Stimulated activated CD4-positive, alpha-beta T cell treated with anti-CD3 and anti-CD28 coated beads, Interleukin-4, amount 100 ng/mL, for 24 hours (primary cell): ENCODE results near the gene HSFX3.
A peak's percentile ranks its signal among the peaks of the same experiment; 100 is the strongest.
"Not testable (repeated sequence)": the region's sequence is repeated elsewhere in the genome, so short reads cannot be mapped to it uniquely, and the experiment has no call there.

Experiments used
- DNase-seq: peaks from one replicate; pipeline ENCODE4 v3.0.0-alpha.2; 2020

The HSFX3 gene

DNA sequence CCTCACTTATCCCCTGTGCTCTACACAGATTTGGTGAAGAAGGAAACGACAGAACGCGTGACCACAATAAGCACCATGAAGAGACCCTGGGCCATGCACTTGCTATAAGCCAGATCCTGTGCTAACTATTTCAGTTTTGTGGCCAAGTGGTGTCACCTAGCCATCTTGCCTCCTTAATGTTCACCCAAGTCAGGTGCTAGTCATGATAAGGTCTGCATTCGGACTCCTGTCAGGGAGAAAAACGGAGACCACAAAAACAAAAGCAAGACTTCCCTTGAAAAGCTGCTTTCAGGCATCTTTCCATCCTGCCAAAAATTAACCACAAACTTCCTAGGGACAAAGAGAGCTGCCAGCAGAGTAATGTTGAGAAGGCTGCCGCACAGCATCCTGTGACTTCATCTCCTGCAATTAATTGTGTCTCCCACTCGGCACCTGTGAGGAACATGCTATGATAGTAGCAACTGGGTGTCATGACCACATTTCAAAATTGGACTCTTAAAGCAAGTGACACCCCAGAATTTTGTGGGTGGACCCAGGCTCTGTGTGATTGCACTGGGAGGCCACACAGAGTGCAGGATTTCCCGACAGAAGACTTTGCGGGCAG is 35.8 kb downstream of the HSFX3 start:
- DNase-seq = no peak

DNA sequence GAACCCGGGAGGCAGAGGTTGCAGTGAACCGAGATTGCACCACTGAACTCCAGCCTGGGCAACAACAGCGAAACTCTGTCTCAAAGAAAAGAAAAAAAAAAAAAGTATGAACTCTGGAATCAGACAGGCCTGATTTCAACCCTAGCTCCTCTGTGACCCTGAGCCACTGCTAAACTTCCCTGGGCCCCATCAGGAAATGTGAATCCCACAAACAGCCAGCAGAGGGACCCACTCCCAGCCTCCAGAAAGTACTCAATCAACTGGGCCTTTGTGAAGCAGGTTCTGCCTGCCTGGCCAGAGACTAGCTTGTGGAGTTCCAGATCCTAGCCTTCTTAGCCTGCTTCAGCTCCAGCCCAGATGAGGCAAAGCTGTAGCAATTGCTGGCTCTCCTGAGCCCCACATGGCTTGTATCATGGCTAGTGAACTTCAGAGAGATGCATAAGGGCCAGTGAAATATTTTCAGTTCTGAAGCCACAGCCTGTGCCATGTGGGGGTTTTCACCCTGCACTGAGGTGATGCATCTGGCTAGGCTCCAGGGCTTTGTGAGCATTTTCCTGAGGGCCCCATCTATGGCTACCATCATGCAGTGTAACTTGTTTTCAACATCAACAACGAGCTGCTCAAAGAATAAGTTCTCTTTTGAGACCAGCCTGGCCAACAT is 37.4 kb downstream of the HSFX3 start:
- peak; percentile 61 for DNase-seq

DNA sequence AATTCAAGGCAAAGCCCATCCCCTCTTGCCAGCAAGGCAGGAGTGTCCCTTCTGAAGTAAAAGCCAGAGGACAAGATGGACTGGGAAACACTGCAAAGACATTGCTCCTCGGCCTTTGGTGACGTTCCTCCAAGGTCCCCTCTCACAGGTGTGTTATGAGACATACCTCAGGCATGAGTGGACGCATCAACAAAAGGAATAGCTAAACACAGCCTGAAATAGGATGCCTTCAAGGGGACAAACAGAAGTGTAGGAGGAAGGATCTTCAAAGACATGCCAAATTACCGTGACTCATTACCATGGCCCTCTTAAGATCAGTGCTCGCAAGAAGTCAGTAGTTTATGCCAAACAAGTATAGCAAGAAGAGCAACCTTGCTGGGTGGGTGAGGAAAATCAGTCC is 38.6 kb downstream of the HSFX3 start:
- DNase-seq = no peak

DNA sequence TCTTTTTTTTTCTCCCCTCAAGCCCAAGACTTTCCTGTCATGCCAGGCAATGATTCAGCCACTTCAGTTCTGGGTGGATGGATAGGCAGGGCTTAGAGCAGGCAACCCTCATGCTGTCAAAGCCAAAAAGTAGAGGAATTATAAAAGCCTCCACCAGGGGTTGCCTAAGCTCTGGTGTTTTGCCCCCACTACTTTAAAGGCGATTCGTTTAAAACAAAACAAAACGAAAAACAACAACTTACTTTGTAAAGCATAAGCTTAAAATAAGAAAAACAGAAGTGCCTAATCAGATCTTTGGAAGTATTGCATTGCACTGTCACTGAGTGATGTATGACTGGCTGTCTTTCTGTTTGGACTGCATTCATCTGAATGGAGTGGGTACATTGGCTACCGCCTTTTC is 39.3 kb downstream of the HSFX3 start:
- DNase-seq = no peak

DNA sequence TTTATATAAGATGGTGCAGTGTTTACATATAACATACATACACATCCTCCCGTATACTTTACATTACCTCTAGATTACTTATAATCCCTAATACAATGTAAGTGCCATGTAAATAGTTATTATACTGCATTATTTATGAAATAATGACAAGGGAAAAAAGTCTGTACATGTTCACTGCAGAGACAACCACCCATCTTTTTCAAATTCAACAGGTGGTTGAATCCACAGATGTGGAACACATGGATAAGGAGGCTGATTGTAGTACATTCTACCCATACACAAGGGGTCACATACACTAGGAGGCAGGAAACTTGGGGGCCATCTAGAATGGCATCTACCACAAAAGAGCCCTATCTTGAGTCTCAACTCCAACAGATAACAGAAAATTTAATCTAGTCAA is 41.3 kb downstream of the HSFX3 start:
- no peak for DNase-seq

DNA sequence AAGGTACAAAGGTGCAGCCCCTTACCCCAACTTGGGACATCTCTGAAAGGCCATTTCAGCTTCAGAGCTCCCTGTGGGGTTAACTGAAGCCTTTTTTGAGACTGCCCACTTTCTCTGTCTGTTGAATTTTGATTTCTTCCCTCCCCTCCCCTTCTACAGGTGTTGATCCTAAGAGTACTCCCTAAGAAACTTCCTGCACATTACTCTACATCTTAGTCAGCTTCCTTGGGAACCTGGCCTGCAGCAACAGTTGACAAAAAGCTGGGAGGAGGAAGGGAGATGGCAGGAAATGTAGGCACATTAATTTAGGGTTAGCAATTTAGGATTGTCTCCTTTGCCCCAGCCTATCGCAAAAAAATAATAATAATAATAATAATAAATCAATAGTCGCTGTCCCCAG is 43.4 kb downstream of the HSFX3 start:
- no peak for DNase-seq

DNA sequence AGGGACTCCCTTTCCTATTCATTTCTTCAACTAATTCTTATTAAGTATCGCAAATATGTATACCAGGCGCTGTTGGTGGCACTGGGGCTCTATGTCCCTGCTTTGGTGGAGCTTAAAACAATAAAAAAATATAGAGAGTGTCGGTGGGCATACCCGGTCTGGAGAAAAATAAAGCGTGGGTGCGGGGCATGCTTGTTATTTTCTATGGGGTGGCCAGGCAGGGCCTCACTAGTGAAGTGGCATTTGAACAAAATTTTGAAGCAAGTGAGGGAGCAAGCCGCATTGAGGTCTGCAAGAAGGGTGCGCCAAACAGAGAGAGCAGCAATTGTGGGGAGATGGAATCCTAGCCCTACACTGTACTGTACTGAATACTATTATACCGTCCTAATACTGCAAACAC is 44.1 kb downstream of the HSFX3 start:
- no peak for DNase-seq

DNA sequence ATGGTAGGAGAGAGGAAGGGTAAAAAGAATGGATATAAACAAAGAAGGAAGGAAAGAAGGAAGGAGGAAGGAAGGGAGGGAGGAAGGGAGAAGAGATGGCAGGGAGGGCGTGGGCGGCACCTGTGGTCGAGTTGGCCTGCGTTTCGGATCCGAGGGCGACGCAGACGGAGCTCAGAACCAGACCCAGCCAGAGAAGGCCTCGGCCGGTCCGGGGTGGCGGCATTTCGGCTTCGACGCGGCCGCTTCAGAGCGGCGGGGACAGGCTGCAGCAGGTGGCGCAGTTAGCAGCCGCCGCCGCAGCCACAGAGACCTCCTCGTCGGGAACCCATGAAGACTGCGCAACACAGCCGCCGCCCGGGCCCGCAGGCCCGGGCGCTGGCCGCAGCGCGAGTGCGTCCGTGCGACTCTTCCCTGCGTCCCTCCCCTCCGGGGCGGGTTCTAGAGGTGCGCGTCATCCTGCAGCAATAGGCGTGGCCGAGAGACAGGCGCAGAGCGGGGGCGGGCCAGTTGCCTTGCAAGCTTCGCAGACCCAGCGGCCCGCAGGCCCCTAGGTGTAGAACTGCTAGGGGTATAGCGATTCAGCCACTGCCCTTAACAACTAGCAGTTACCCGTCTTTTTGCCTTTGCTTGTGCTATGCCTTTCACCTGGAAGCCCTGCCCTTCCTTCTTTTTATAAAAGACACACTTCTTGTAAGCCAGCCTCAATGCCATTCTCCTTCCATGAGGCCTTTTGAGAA is 44.6 kb downstream of the HSFX3 start, which contains the start of gene IDS:
Gene IDS (minus strand): TSS at position 392 of the 737 bp plus-strand sequence. CDS start 169 bp downstream, at position 223.
- DNase-seq = peak; percentile 84

DNA sequence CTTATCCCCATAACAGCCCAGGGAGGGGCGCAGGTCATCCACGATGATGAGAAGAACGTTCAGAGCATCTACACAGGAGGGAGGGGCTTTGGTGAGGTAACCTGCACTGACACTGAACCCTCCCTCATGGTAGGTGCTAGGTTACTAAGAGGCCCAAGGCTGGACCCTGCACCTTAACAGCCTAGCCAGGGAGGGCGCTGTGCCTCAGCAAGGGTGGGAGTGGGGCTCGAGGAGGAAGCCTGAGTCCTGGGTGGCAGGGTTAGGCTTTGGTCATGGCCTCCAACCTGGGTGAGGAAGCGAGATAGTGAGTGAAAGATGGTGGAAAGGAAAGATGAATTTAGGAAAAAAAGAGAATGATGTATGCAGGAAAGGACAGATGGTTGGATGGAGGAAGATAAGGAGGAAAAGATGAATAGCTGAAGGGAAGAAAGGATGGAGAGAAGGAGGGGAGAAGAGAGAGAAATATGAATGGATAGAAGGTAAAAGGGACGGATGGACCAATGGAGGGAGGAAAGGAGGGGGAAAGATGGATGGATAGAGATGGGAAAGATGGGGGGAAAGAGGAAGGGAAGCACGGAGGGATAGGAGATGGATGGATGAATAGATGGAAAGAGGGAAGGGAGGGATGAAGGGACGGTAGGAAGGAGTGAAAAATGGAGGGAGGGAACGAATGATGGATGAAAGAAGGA is 45.4 kb downstream of the HSFX3 start:
- peak; percentile 60 for DNase-seq

DNA sequence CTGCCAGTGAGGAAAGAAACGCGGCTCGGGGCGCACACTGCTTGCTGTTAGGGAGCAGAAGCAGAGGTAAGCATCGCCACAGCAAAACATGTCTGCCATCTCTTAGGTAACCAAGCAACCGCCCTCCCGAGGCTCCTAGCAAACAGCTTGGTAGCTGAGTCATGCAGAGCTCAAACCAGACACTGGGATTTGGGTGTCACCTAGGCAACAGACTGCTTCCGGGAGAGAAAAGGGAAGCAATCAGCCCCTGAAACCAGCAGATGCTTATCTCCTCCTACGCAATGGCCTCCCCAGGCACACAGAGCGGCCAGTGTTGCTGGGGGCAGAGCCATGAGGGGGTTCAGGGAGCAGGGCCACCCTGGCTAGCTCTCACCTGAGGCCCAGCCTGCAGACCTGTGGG is 46.3 kb downstream of the HSFX3 start:
- DNase-seq = peak; percentile 60

DNA sequence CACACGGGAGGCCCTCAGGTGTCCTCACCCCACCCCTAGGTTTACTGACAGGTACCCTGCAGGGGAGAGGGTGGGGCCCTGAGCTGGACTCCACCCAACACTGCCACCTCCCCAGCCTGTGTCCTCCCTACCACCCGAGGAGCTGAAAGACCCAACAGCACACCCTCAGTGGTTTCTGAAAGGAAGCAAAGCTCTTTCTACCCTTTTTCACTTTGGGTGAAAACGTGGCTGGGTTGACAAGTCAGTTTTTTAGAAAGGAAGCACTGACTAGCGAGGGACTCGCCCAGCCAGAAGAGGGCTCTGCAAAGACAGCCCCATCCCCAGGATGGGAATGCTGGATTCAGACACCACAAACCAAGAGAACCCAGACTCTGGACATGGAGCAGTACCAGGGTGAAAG is 46.8 kb downstream of the HSFX3 start:
- DNase-seq = not testable (repeated sequence)

DNA sequence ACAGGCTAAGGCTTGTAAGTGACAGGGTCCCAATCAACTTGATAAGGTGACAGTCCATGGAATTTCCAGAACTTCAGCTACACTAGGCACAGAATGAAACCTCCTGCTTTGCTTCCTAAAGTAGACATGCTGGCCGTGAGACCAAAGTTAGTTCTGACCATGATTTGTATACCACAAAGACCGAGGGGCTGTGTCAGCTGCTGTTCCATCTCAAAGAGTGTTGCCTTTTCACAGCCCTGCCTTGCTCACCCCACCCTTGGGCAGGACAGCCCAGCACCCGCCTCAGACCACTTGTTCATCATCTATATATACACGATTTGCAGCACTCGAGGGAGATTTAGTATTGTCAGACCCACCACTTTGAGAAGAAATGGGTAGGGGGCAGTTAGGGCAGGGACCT is 50.0 kb downstream of the HSFX3 start:
- DNase-seq = no peak

DNA sequence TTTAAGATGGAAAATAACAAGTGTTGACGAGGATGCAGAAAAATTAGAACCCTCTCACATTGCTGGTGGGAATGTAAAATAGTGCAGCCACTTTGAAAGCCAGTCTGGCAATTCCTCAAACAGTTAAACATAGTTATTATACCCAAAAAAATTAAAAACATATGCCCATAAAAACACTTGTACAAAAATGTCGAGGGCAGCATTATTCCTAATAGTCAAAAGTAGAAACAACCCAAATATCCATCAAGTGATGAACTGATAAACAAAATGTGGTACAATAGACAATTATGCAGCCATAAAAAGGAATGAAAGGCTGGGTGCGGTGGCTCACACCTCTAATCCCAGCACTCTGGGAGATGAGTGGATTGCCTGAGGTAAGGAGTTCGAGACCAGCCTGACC is 51.0 kb downstream of the HSFX3 start:
- DNase-seq = no peak
